Measurements from ENCODE around the gene ACVRL1.

ACVRL1 gene

GRCh38 chr12:51890511-51891171 lies 16.7 kb upstream of the ACVRL1 start:
- H3K9ac ChIP-seq (ENCODE audit: low read length), result no peak overlapping the region
- no peak overlapping the region for H3K4me3 ChIP-seq (ENCODE audit: low read length)
- H3K4me2 ChIP-seq (ENCODE audit: low read length), result no peak overlapping the region
- no peak overlapping the region for H3K18ac ChIP-seq (ENCODE audit: low read length)
- no peak overlapping the region for H3K4ac ChIP-seq (ENCODE audit: low read depth, low read length)
- H3K79me1 ChIP-seq (ENCODE audit: low read length), result no peaks in the 10 kb centered on the region
- peaks cover 3% of the 10 kb centered on the region for H3K4me1 ChIP-seq (ENCODE audit: control insufficient read depth, low read depth, low read length)
- no peaks in the 10 kb centered on the region for H3K27me3 ChIP-seq (ENCODE audit: insufficient read depth, low read length, poor library complexity)
- H2BK120ac ChIP-seq (ENCODE audit: low read depth, low read length), result no peak overlapping the region
- H4K5ac ChIP-seq (ENCODE audit: low read length), result no peak overlapping the region
- H3K36me3 ChIP-seq (ENCODE audit: control insufficient read depth, insufficient read depth, low read length), result no peaks in the 10 kb centered on the region
- WGBS (ENCODE audit: extremely low coverage, insufficient coverage, low lambda C conversion rate), result no CpG with 5 or more reads among the region's 22 CpGs
- H2BK5ac ChIP-seq (ENCODE audit: low read length), result no peak overlapping the region
- H3K27ac ChIP-seq (ENCODE audit: low read depth, low read length), result no peak overlapping the region
- no peak overlapping the region for H2BK15ac ChIP-seq (replicated peaks; ENCODE audit: low read depth)
- no peak overlapping the region for H3K23ac ChIP-seq (ENCODE audit: low read length)
- no peak overlapping the region for H3K56ac ChIP-seq (ENCODE audit: low read length)
- H4K8ac ChIP-seq (ENCODE audit: low read depth, low read length), result no peak overlapping the region
- no peak overlapping the region for H2AK5ac ChIP-seq (ENCODE audit: low read length)
- no peaks in the 10 kb centered on the region for H3K79me2 ChIP-seq (ENCODE audit: control insufficient read depth, insufficient read depth, low read length)
- DNase-seq, result no peak

GRCh38 chr12:51891843-51892242 lies 15.5 kb upstream of the ACVRL1 start:
- H3K4me1 ChIP-seq (ENCODE audit: control insufficient read depth, low read depth, low read length), result peaks cover 3% of the 10 kb centered on the region
- H3K36me3 ChIP-seq (ENCODE audit: control insufficient read depth, insufficient read depth, low read length), result no peaks in the 10 kb centered on the region
- no peak overlapping the region for H2BK15ac ChIP-seq (replicated peaks; ENCODE audit: low read depth)
- H3K4me2 ChIP-seq (ENCODE audit: low read length), result no peak overlapping the region
- H3K4ac ChIP-seq (ENCODE audit: low read depth, low read length), result no peak overlapping the region
- no peaks in the 10 kb centered on the region for H3K79me2 ChIP-seq (ENCODE audit: control insufficient read depth, insufficient read depth, low read length)
- H3K27me3 ChIP-seq (ENCODE audit: insufficient read depth, low read length, poor library complexity), result no peaks in the 10 kb centered on the region
- H4K8ac ChIP-seq (ENCODE audit: low read depth, low read length), result no peak overlapping the region
- H3K79me1 ChIP-seq (ENCODE audit: low read length), result no peaks in the 10 kb centered on the region
- no peak overlapping the region for H3K27ac ChIP-seq (ENCODE audit: low read depth, low read length)
- H3K18ac ChIP-seq (ENCODE audit: low read length), result no peak overlapping the region
- no peak overlapping the region for H3K23ac ChIP-seq (ENCODE audit: low read length)
- H3K56ac ChIP-seq (ENCODE audit: low read length), result no peak overlapping the region
- H3K9ac ChIP-seq (ENCODE audit: low read length), result no peak overlapping the region
- H3K4me3 ChIP-seq (ENCODE audit: low read length), result no peak overlapping the region
- no peak for DNase-seq
- no peak overlapping the region for H2BK5ac ChIP-seq (ENCODE audit: low read length)
- no peak overlapping the region for H2BK120ac ChIP-seq (ENCODE audit: low read depth, low read length)
- H2AK5ac ChIP-seq (ENCODE audit: low read length), result no peak overlapping the region
- no peak overlapping the region for H4K5ac ChIP-seq (ENCODE audit: low read length)

- Histone ChIP-seq H3K79me2 (ENCODE audit: control insufficient read depth, insufficient read depth, low read length) (no peaks in the 10 kb centered on the region), H3K36me3 (ENCODE audit: control insufficient read depth, insufficient read depth, low read length) (no peaks in the 10 kb centered on the region), H3K4me3 (ENCODE audit: low read length) (no peak overlapping the region), H3K79me1 (ENCODE audit: low read length) (no peaks in the 10 kb centered on the region), H2AK5ac (ENCODE audit: low read length) (no peak overlapping the region), H3K9ac (ENCODE audit: low read length) (no peak overlapping the region), H3K27ac (ENCODE audit: low read depth, low read length) (no peak overlapping the region), H3K4me2 (ENCODE audit: low read length) (no peak overlapping the region), H3K4me1 (ENCODE audit: control insufficient read depth, low read depth, low read length) (peaks cover 3% of the 10 kb centered on the region), H2BK5ac (ENCODE audit: low read length) (no peak overlapping the region), H4K5ac (ENCODE audit: low read length) (no peak overlapping the region), H4K8ac (ENCODE audit: low read depth, low read length) (no peak overlapping the region), H2BK120ac (ENCODE audit: low read depth, low read length) (no peak overlapping the region), H2BK15ac (replicated peaks; ENCODE audit: low read depth) (no peak overlapping the region), H3K23ac (ENCODE audit: low read length) (no peak overlapping the region), H3K56ac (ENCODE audit: low read length) (no peak overlapping the region), H3K27me3 (ENCODE audit: insufficient read depth, low read length, poor library complexity) (no peaks in the 10 kb centered on the region), H3K4ac (ENCODE audit: low read depth, low read length) (no peak overlapping the region), H3K18ac (ENCODE audit: low read length) (no peak overlapping the region)
- DNase-seq, result no peak
- WGBS (ENCODE audit: extremely low coverage, insufficient coverage, low lambda C conversion rate), result no CpG with 5 or more reads among the region's 6 CpGs
Observed at GRCh38 chr12:51893786-51894185, 13.5 kb upstream of the ACVRL1 start.

- no peak overlapping the region for H3K18ac ChIP-seq (ENCODE audit: low read length)
- H3K27me3 ChIP-seq (ENCODE audit: insufficient read depth, low read length, poor library complexity), result no peaks in the 10 kb centered on the region
- H3K23ac ChIP-seq (ENCODE audit: low read length), result no peak overlapping the region
- H3K36me3 ChIP-seq (ENCODE audit: control insufficient read depth, insufficient read depth, low read length), result no peaks in the 10 kb centered on the region
- no peak overlapping the region for H4K5ac ChIP-seq (ENCODE audit: low read length)
- no peak overlapping the region for H2BK120ac ChIP-seq (ENCODE audit: low read depth, low read length)
- H2BK5ac ChIP-seq (ENCODE audit: low read length), result no peak overlapping the region
- H3K9ac ChIP-seq (ENCODE audit: low read length), result peak overlapping the region; percentile 14
- no peak overlapping the region for H3K4me3 ChIP-seq (ENCODE audit: low read length)
- WGBS (ENCODE audit: extremely low coverage, insufficient coverage, low lambda C conversion rate), result no CpG with 5 or more reads among the region's 8 CpGs
- peak overlapping the region; percentile 81 for H3K56ac ChIP-seq (ENCODE audit: low read length)
- no peak overlapping the region for H2BK15ac ChIP-seq (replicated peaks; ENCODE audit: low read depth)
- no peak overlapping the region for H3K4ac ChIP-seq (ENCODE audit: low read depth, low read length)
- H2AK5ac ChIP-seq (ENCODE audit: low read length), result no peak overlapping the region
- no peaks in the 10 kb centered on the region for H3K79me2 ChIP-seq (ENCODE audit: control insufficient read depth, insufficient read depth, low read length)
- no peak overlapping the region for H4K8ac ChIP-seq (ENCODE audit: low read depth, low read length)
- peaks cover 3% of the 10 kb centered on the region for H3K4me1 ChIP-seq (ENCODE audit: control insufficient read depth, low read depth, low read length)
- H3K79me1 ChIP-seq (ENCODE audit: low read length), result no peaks in the 10 kb centered on the region
- no peak for DNase-seq
- H3K4me2 ChIP-seq (ENCODE audit: low read length), result no peak overlapping the region
- no peak overlapping the region for H3K27ac ChIP-seq (ENCODE audit: low read depth, low read length)
Observed at GRCh38 chr12:51895378-51896135, 11.7 kb upstream of the ACVRL1 start.

- no peak overlapping the region for H3K18ac ChIP-seq (ENCODE audit: low read length)
- no peak overlapping the region for H3K4me2 ChIP-seq (ENCODE audit: low read length)
- H2BK5ac ChIP-seq (ENCODE audit: low read length), result no peak overlapping the region
- no peaks in the 10 kb centered on the region for H3K79me2 ChIP-seq (ENCODE audit: control insufficient read depth, insufficient read depth, low read length)
- no peak overlapping the region for H2BK15ac ChIP-seq (replicated peaks; ENCODE audit: low read depth)
- no peak overlapping the region for H4K5ac ChIP-seq (ENCODE audit: low read length)
- no CpG with 5 or more reads among the region's 3 CpGs for WGBS (ENCODE audit: extremely low coverage, insufficient coverage, low lambda C conversion rate)
- no peaks in the 10 kb centered on the region for H3K27me3 ChIP-seq (ENCODE audit: insufficient read depth, low read length, poor library complexity)
- H3K27ac ChIP-seq (ENCODE audit: low read depth, low read length), result no peak overlapping the region
- H4K8ac ChIP-seq (ENCODE audit: low read depth, low read length), result no peak overlapping the region
- no peak overlapping the region for H3K56ac ChIP-seq (ENCODE audit: low read length)
- H3K23ac ChIP-seq (ENCODE audit: low read length), result no peak overlapping the region
- no peak overlapping the region for H3K9ac ChIP-seq (ENCODE audit: low read length)
- no peak overlapping the region for H2BK120ac ChIP-seq (ENCODE audit: low read depth, low read length)
- no peaks in the 10 kb centered on the region for H3K36me3 ChIP-seq (ENCODE audit: control insufficient read depth, insufficient read depth, low read length)
- no peak for DNase-seq
- H3K4ac ChIP-seq (ENCODE audit: low read depth, low read length), result no peak overlapping the region
- H2AK5ac ChIP-seq (ENCODE audit: low read length), result no peak overlapping the region
- H3K4me3 ChIP-seq (ENCODE audit: low read length), result no peak overlapping the region
- no peaks in the 10 kb centered on the region for H3K79me1 ChIP-seq (ENCODE audit: low read length)
- H3K4me1 ChIP-seq (ENCODE audit: control insufficient read depth, low read depth, low read length), result peaks cover 3% of the 10 kb centered on the region
Observed at GRCh38 chr12:51896236-51896635, 11.1 kb upstream of the ACVRL1 start.

All from mesendoderm (in vitro differentiated cells).